HG03159 (cell line): Measurements from ENCODE around the gene TIPARP.

Experiments used
- ATAC-seq: cut with Tn5 transposase; IDR thresholded peaks from one replicate; pipeline ENCODE4 v1.9.1; 2021; ENCODE audit warnings: mild to moderate bottlenecking, moderate library complexity; ENCODE audit not compliant: unreplicated experiment

The TIPARP gene

GRCh38 chr3:156674046-156674910 is at the start of gene TIPARP:
Gene TIPARP (plus strand): TSS chr3:156674590. CDS start chr3:156677698, 3,108 bp downstream.
- peak; percentile 80 for ATAC-seq

- ATAC-seq, result no peak
These were observed 48.3 kb upstream of the TIPARP start for GRCh38 chr3:156626104-156626503.

GRCh38 chr3:156627946-156628569 is 46.3 kb upstream of the TIPARP start:
- no peak for ATAC-seq

GRCh38 chr3:156628836-156629618 is 45.4 kb upstream of the TIPARP start:
- ATAC-seq, result no peak

- ATAC-seq, result no peak
These were observed 44.2 kb upstream of the TIPARP start for GRCh38 chr3:156630081-156630772.

GRCh38 chr3:156630773-156631093 is 43.7 kb upstream of the TIPARP start:
- no peak for ATAC-seq

- no peak for ATAC-seq
These were observed 43.1 kb upstream of the TIPARP start for GRCh38 chr3:156631323-156631722.

- ATAC-seq, result no peak
These were observed 41.8 kb upstream of the TIPARP start for GRCh38 chr3:156632601-156633000.

- ATAC-seq, result no peak
These were observed 41.1 kb upstream of the TIPARP start for GRCh38 chr3:156633335-156633734.

GRCh38 chr3:156635034-156635433 is 39.4 kb upstream of the TIPARP start:
- ATAC-seq, result no peak

GRCh38 chr3:156635973-156636372 is 38.4 kb upstream of the TIPARP start:
- ATAC-seq, result no peak

- ATAC-seq, result no peak
These were observed 36.8 kb upstream of the TIPARP start for GRCh38 chr3:156637480-156638022.

GRCh38 chr3:156638271-156638670 is 36.1 kb upstream of the TIPARP start:
- no peak for ATAC-seq

- ATAC-seq, result no peak
These were observed 34.9 kb upstream of the TIPARP start for GRCh38 chr3:156639414-156640023.

GRCh38 chr3:156641618-156641975 is 32.8 kb upstream of the TIPARP start:
- ATAC-seq, result no peak

GRCh38 chr3:156642750-156643728 is 31.4 kb upstream of the TIPARP start:
- ATAC-seq, result peak; percentile 14

GRCh38 chr3:156643729-156644389 is 30.5 kb upstream of the TIPARP start:
- ATAC-seq, result peak; percentile 90

GRCh38 chr3:156644958-156645357 is 29.4 kb upstream of the TIPARP start:
- no peak for ATAC-seq

- no peak for ATAC-seq
These were observed 27.4 kb upstream of the TIPARP start for GRCh38 chr3:156646958-156647357.
